22Rv1 (cell line): Measurements from ENCODE around the gene MAST2.

ENCODE experiments used
- CTCF ChIP-seq: fragments of 450-650 bp; IDR thresholded peaks from 2 replicates; pipeline ENCODE4 v1.5.1; 2017; ENCODE audit warnings: mild to moderate bottlenecking
- ZFX ChIP-seq: fragments of 450-650 bp; IDR thresholded peaks from 2 replicates; pipeline ENCODE4 v1.6.1; 2017; ENCODE audit warnings: antibody characterized with exemption, borderline replicate concordance

GRCh38 chr1:45804669-45804969 is 1.2 kb downstream of the MAST2 start:
- TF ChIP-seq CTCF (no peak), ZFX (no peak)
